ENCODE measurements around the gene FNDC3B. TPM values are rescaled to one million over a fixed set of nuclear protein-coding genes. Genes with fewer than 3 reads are reported as not detected.

FNDC3B gene
- total RNA-seq, 1 donor: 139 TPM

- no peak for DNase-seq (ENCODE audit: low read depth)
- no peak overlapping the region for H3K4me3 ChIP-seq (ENCODE audit: low read depth, low read length)
- no peak for TF ChIP-seq CTCF (IDR thresholded peaks at IDR 0.05; ENCODE audit: insufficient read depth, low read length)
These were observed 7.4 kb upstream of the FNDC3B start for GRCh38 chr3:172031996-172032395.

- TF ChIP-seq CTCF (IDR thresholded peaks at IDR 0.05; ENCODE audit: insufficient read depth, low read length): no peak
- no peak for DNase-seq (ENCODE audit: low read depth)
- no peak overlapping the region for H3K4me3 ChIP-seq (ENCODE audit: low read depth, low read length)
These were observed 6.0 kb upstream of the FNDC3B start for GRCh38 chr3:172033396-172033795.

- peak; percentile 47 for DNase-seq (ENCODE audit: low read depth)
- no peak overlapping the region for H3K4me3 ChIP-seq (ENCODE audit: low read depth, low read length)
- TF ChIP-seq CTCF (IDR thresholded peaks at IDR 0.05; ENCODE audit: insufficient read depth, low read length): peak; percentile 49
These were observed 4.3 kb upstream of the FNDC3B start for GRCh38 chr3:172034786-172035685.

GRCh38 chr3:172036541-172037215 is 2.7 kb upstream of the FNDC3B start:
- no peak overlapping the region for H3K4me3 ChIP-seq (ENCODE audit: low read depth, low read length)
- DNase-seq (ENCODE audit: low read depth): no peak
- no peak for TF ChIP-seq CTCF (IDR thresholded peaks at IDR 0.05; ENCODE audit: insufficient read depth, low read length)

GRCh38 chr3:172038798-172039435 is 461 bp upstream of the FNDC3B start:
- no peak for TF ChIP-seq CTCF (IDR thresholded peaks at IDR 0.05; ENCODE audit: insufficient read depth, low read length)

GRCh38 chr3:172040078-172040980 is 951 bp downstream of the FNDC3B start:
- TF ChIP-seq CTCF (IDR thresholded peaks at IDR 0.05; ENCODE audit: insufficient read depth, low read length): peak; percentile 31
- H3K4me3 ChIP-seq (ENCODE audit: low read depth, low read length): peak overlapping the region; percentile 83
- peak; percentile 85 for DNase-seq (ENCODE audit: low read depth)

More at GRCh38 chr3:172038798-172039435, 461 bp upstream of the FNDC3B start:
- peak overlapping the region; percentile 83 for H3K4me3 ChIP-seq (ENCODE audit: low read depth, low read length)
- DNase-seq (ENCODE audit: low read depth): peak; percentile 70

Data from fibroblast of the aortic adventitia (primary cell).